ENCODE results near the gene PRR19.

DNA sequence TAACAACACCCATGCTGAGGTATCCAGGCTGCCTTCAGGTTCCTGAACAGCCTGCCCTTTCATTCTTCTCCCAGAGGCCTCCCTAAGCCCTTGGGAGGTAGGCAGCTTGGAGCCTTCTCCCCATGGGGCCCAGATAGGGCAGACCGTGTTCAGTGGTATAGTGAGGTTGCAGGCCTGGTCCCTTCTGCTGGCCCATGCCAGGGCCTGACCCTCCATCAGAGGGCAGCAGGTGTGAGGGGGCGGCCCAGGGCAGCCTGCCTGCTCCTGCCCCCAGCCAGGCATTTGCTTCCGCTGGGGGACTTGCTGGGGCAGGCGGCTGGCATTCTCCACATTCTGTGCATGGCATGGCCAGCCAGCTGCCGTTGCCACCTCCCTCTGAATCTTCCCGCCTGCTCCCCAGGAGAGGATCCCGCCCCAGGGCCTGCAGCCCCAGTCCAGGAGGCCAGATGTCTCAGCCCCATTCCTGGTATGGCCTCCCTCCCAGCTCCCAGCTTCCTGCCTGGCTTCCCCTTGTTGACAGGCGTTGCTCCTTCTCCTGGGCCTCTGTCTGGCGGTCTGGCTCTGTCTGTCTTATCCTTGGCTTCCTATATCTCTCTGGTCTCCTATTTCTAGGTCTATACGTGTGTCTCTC is 24.0 kb upstream of the PRR19 start:
- TF ChIP-seq, protein P1, sequence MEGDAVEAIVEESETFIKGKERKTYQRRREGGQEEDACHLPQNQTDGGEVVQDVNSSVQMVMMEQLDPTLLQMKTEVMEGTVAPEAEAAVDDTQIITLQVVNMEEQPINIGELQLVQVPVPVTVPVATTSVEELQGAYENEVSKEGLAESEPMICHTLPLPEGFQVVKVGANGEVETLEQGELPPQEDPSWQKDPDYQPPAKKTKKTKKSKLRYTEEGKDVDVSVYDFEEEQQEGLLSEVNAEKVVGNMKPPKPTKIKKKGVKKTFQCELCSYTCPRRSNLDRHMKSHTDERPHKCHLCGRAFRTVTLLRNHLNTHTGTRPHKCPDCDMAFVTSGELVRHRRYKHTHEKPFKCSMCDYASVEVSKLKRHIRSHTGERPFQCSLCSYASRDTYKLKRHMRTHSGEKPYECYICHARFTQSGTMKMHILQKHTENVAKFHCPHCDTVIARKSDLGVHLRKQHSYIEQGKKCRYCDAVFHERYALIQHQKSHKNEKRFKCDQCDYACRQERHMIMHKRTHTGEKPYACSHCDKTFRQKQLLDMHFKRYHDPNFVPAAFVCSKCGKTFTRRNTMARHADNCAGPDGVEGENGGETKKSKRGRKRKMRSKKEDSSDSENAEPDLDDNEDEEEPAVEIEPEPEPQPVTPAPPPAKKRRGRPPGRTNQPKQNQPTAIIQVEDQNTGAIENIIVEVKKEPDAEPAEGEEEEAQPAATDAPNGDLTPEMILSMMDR (IDR thresholded peaks at IDR 0.05), result no peak
- no peak for TF ChIP-seq POLR2A (IDR thresholded peaks at IDR 0.05)
